HTR-8/SVneo (cell line): ENCODE results near the gene RFTN1.

ENCODE experiments used
- DNase-seq: peaks from one replicate; pipeline ENCODE4 v3.0.0; 2011; ENCODE audit warnings: low spot score, mixed read lengths; ENCODE audit not compliant: insufficient read length
- FAIRE-seq: peaks from 2 replicates; lab custom pipeline; 2011; peaks lifted over from hg19 to GRCh38; lab: Jason Lieb, UNC

RFTN1 gene

DNA sequence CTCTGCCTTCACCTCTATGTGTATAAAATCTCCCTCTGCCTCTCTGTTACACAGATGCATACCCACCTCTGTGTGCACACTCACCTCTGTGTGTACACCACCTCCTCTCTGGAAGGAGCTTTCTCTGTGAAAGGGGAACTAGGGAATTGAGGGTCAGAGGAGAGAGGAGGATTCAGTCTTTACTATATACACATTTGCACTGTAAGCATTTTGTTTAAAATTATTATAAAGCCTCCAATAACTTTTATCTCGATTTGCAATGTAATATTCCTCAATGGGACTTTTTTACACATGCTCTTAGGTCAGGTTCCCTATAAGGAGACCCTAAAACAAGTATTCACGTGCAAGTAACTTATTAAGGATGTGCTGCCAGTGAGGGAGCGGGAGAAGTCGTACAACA is 166.0 kb downstream of the RFTN1 start:
- DNase-seq = no peak
- FAIRE-seq = no peak

DNA sequence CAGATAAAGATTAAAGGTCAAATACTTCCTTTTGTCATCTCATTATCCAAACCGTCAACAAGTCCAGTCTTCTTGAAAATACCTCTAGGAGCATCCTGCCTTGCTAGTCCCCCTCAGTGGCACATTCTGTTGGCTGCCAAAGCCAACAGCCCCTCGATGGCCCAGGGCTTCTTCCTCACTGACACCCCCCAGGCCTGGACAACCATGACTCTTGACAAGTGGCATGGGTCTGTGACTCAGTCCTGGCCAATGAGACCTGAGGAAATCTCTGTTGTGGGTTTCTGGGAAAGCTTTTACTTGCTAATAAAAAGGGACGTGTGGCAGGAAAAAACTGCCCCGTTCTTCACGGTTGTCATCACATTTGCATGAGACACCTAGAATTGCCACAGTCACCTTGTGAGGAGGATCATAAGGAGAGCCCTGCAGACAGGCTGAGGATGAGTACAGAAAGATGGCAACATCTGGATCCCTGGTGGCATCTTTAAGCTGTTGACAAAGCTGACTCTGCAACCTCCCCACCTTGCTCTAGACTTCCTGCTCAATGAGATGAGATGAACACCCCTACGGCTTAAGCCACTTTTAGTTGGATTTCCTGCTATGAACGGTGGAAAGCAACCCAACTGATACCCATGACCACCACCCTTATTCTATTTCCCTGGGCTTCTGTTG is 167.0 kb downstream of the RFTN1 start:
- FAIRE-seq (no peak), DNase-seq (no peak)

DNA sequence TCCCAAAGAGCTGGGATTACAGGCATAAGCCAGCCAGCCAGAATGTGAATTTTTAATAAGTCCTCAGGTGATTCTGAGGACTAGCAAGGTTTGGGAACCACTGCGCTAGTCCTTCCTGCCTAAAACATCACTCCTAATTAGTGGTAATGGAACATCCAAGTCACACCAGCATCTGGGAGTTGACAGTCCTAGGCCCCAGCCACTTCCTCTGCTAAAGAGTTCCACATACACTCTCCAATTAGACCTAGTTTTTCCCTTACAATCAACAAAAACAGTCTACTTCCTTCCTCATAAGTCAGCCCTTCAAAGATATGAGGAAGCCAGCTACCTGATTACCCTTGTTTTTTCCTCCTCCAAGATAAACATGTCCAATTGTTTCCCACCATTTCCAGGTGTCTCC is 170.4 kb downstream of the RFTN1 start:
- FAIRE-seq = no peak
- no peak for DNase-seq

DNA sequence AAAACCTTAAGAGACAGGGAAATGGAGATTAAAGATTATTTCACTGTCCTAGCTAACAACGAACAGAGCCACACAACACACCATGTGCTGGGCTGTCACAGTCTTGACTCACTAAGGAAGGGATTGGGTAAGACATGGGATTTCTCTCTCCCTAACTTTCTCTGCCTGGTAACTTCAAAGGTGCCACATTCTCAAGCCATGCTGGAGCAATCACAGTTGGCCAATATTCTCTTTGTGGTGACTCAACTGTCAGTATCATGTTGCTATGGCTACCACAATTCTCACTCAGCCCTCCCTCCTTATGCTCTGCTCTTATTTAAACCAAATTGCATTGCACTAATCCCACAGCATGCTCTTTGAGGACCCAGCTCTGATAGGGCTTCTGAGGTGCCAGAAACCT is 174.5 kb downstream of the RFTN1 start:
- FAIRE-seq = no peak
- DNase-seq = peak; percentile 20

DNA sequence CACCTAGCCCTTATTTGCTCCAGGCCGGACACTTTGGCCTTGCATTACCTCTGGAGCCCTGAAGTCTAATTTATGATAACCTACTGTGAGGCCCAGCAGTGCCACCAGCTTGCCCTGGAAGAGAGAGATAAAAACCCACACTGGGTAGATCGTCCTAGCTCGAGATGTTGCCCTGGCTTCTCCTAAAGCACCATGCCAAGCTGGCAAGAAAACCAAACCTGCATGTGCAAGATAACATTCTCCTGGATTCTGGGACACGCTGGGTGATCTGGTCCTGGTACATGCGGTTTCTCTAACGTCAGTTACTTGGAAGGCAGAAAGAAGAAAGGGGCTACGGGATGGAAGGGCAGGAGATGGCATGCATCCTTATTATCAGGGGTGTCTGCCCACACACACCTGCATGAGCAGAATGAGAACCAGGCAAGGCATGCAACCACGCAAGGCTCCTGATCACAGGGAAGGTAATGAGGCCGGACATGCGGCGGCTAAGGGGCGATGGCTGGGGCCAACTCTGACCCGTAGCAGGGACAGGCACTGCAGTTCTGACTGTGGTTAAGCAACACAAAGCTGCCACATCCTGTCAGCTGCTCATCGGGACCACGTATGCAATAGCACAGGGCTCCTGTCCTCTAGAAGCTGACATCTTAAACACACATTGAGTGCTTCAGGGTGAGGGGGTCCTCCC is 175.5 kb downstream of the RFTN1 start:
- FAIRE-seq (no peak), DNase-seq (no peak)

DNA sequence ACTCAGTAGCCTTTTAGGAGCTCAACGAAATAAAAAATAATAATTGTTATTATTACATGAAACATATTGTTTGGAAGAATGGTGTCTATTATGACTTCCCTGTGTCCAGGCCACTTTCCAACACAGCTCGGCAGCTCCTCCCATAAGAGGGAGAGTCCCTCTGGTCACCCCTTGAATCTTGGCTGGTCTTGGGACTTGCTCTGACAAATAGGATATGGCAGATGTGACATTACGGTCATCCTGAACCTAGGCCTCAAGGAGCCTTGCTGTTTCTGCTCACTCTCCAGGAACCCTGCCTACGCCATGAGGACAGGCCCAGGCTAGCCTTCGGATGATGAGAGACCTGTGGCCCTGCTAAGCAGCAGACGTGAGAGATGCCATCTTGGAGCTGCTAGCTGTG is 176.7 kb downstream of the RFTN1 start:
- FAIRE-seq (no peak), DNase-seq (no peak)

DNA sequence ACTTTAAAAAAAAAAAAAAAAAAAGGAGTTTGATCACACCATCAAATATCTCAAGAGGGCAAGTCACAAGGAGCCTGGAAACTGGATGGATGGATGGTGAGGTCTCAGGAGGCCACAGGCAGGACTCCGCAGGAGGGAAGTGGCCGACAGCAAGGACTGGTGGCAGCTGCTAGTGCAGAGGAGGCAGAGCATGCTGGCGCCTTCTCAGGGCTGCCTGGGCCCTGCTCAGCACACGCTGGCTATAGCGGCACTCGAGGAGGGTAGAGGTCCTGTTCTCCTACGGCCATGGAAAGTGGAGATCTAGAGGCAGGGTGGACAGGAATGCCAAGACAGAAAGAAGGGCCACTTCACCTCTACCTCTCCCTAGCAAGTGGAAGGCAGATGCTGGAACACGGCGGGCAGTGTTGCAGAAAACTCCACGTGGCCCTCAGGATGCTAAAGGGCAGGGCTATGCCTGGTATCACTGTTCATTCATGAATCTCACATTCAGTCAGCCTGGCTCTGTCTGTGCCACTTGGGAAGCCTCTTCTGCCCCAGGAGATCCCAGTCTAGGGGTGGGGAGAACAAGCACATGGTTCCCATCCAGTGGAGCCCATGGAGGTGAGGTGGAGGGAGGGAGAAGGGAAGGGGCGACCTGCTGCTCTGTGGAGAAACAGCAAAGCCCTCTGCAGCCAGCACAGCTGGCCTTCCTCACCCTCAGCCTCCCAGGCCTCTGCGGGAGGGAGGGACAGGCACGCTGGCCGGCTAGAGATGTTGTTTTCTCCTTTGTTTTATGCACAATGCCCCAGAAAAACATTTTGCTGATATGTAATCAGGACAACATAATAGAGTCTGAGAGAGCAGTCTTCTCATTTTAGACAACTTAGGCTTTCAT is 177.5 kb downstream of the RFTN1 start:
- FAIRE-seq (no peak), DNase-seq (no peak)

DNA sequence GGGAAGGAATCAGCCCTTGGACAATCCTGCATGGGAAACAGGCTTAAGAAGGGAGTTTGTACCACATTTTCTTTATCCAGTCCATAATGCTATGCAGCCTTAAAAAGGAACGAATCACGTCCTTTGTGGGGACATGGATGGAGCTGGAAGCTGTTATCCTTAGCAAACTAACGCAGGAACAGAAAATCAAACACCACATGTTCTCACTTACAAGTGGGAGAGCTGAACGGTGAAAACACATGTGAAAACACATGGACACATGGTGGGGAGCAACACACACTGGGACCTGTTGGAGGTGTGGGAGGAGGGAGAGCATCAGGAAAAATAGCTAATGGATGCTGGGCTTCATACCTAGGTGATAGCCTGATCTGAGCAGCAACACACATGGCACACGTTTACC is 178.2 kb downstream of the RFTN1 start:
- FAIRE-seq (no peak), DNase-seq (no peak)

DNA sequence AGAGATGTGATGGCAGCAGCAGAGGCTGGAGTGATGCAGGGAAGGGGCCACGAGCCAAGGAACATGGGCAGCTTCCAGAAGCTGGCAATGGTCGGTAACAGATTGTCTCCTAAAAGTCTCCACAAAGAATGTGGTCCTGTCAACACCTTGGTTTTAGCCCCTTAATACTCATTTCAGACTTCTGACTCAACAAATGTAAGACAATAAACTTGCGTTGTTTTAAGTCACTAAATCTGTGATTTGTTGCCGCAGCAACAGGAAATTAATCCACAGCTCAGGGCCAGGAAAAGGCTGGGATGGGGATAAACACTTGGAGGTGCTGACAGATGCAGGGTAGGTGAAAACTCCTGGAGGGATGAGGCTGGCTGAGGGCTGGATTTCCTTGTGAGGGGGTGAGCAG is 178.6 kb downstream of the RFTN1 start:
- no peak for DNase-seq

DNA sequence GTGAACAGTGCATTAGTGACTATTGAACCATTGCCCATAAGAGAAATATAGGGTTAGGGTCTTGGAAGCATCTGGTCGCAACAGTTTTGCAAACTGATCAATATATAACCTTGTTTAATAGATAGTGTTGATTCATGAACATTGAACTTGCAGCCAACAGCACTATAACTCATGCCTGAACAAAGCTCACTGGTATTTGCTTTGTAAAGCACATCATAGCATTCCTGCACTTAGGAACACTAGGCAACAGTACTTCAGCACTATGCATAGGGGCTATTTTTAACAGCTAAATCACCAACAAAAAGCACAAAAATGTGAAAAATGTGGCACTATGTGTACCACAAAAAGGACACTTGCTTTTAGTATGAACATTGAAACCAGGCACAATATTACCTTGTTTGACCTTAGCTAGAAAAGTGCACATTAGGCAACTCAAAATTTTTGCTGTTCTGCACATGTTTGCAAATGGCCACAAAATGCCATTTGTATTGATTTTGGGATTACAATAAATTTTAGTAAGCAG is 180.5 kb downstream of the RFTN1 start:
- DNase-seq = no peak
- no peak for FAIRE-seq

More for the DNA sequence above, 178.6 kb downstream of the RFTN1 start:
- FAIRE-seq = no peak

DNA sequence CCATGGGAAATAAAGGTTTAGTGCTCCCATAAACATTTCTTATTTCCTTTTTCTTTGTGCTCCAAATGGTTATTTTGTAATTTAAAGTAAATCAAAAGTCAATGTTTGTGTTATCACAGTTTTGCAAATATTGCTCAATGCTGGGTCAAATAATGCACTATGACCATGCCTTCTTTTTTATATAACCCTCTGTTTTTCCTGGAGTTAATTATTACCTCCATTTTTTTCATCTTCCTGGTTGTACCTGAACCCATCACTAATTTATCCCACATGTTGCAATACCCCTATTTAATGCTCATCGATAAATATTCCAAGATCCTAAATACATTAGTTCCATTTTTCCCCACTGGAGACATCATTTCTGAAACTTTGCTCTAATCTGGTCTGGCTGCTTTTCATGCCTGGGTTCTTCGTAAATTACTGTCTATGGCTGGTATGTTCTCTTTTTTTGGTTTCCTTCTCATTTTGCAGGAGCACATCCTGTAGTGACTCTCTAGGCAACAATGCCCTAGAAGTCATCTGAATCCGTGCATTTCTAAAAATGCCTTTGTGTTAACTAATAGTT is 182.1 kb downstream of the RFTN1 start:
- FAIRE-seq = no peak
- no peak for DNase-seq

DNA sequence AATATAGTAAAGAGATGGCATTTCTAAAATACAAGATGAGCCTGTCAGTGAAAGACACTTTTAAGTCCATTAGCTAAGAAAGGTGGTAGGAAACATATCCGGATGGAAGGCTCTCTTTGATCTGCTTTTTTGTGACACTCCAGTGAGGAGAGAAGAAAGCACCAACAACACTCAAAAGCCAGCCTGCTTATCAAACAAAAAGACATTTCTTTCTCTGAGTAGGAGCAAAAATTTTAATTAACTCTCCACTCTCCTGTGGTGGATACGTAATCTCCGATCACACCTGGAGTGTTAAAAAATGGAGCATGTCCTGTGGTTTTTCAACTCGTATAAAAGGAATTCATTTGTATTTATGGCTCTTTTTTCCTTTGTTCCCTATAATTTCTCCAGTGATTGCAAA is 183.1 kb downstream of the RFTN1 start:
- no peak for FAIRE-seq
- no peak for DNase-seq

DNA sequence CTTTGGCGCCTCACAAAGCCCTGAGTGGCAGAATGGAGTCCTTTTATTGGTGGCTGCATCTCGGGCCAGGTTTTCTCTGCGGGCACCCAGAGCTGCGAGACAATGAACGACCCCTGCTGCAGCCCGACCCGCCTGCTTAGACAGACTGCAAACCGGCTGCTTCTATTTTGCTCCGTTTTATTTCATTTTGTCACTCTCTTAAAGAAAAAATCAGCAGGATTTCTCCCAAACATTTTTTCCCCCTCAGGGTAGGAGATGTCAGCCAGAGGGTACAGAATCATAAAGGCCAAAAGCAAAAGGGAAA is 183.7 kb downstream of the RFTN1 start:
- DNase-seq = no peak
- FAIRE-seq = no peak

DNA sequence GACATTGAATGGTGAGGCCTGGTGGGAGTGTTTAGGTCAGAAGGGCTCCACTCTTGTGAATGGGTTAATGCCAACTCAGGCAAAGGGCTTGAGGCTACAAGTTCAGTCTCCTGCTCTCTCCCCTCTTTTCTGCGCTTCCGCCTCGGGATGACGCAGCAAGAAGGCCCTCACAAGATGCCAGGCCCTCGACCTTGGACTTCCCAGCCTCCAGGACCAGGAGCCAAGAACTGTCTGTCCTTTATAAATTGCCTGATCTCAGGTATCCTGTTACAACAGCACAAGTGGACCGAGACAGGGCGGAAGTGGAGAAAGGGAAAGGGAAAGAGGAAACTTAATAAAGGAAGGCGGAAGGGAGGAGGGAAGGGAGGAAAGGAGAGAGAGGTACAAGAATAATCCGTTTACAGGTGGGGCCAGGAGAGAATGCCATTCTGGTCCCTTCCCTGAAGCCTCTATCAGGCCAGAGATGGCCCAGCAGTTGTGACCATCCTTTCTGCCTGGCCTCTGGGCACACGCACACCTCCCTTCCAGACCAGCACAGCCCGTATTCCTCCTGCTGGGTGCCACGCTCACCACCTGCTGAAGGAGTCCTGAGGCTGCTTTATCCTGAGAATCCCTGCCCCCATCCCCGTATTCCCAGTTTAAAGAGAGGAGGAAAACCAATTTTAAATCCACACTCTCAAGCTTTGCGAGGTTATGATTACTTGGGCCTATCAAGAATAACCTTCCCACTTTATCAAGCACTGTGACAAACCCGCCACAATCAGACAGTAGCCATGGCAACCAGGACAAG is 184.3 kb downstream of the RFTN1 start:
- FAIRE-seq = no peak
- DNase-seq = no peak

DNA sequence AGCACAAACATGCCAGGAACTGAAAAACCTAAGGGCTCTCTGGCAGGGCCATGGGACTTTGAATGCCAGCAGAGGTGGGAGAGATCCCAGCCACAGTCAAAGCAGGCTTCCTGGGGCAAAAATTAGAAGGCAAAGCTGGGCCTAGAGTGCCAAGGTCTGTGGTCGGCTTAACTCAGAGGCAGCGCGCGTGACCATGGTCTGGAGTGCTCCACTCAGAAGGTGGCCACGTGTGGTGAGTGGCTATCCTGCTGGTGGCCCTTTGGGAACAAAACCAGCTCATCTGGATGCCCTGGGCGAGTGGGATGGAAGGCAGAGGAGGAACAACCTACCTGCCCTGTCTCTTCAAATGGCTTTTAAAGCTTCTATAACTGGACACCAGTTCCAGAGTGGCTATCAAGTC is 185.4 kb downstream of the RFTN1 start:
- FAIRE-seq (no peak), DNase-seq (no peak)

DNA sequence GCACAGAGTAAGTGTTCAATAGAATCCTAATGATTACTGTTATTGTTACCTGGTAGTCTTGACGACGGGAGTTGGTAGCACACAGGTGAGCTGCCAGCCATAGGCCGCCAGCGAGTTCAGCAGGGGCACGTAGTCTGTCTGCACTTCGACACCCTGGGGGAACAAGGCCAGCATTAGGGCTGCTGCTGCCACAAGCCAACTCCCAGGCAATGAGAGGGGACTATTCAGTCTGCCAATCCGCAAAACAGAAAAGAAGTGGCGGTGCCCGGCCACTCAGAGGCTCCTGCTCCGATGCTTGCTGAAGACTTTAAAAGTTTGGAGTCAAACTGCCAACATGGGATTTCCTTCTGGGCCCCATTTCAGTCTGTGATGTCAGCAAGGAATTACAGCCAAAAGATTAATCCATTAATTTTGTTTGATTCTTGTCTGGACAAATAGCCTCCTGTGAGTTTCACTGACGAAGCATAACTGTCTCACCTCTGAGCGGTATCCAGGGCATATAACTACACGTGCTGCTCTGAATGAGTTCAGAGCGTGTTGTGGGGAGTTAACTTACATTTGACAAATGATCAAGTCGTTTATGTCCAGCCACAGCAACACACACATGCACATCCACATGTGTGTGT is 186.7 kb downstream of the RFTN1 start:
- DNase-seq (no peak), FAIRE-seq (no peak)

DNA sequence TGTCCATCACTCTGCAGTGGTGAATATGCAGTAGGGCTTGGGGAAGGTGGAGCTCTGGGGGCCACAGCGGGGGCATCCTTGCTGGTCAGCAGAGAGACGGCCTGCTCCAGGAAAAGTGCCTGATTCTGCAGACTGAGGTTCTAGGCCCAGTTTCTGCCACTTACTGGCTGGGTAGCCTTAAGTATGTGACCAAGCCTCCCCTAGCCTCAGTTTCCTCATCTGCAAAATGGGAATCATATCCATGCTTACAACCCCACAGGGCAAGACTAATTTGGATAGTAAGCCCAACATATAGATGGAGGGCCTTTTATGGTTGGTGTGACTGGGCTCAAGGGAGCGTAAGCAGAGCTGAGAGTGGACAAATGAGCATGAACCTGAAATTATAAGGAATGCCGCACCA is 187.6 kb downstream of the RFTN1 start:
- FAIRE-seq = no peak
- no peak for DNase-seq

DNA sequence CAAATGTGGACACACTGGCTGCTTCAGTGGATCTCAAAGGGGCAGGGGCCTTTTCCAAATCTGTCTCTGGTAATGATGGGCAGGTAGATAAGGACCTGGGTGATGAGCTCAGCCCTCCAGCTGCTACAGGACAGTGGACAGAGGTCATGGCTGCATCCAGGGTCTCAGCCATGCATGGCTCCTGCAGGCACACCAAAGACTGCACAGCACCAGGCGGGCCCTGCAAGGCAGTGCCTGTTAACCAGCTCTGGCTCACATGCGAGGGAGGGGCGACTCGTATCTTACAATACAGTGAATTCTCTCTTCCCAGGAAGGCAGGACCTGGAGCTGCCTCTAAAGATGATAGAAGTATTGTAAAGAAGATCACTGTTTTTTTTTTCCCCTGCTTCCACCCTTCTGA is 189.8 kb downstream of the RFTN1 start:
- FAIRE-seq = no peak
- DNase-seq = no peak

DNA sequence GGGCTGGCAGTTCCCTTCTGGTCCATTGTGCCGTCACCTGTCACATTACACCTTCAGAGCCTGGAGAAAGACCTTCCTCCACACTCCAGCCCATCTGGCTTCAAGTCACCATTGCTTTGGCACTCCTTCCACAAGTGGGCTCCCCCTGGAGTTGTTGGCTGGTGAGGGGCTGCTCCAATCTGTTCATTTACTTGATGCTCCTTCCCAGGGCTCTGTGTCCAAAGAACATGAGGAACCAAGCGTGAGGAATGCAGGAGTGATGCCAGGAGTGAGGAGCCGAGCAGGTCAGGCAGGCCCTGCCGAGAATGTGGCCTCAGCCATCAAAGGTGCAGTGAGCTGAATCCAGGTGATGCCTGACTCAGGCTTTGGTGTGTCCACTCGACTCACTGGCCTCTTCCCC is 191.3 kb downstream of the RFTN1 start:
- DNase-seq (no peak), FAIRE-seq (no peak)

DNA sequence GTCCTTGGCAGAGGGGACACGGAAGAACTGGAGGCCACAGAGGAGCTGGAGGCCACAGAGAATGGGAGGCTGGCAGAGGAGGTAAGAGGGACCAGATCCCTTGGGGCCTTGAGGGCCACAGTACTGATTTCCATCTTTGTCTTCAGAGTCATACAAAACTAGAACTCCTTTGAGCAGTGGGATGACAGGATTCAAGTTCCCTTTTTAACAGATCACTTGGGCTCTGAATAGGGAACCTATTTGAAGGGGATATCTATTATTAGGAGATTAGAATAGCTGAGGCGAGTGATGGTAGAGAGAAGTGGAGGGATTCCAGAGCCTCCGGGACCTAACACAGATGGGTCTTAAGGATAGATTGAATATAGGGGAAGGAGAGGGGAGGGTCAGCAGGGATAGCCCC is 192.8 kb downstream of the RFTN1 start:
- DNase-seq = no peak
- no peak for FAIRE-seq
